Measurements from ENCODE around the gene ZNF485. TPM values are rescaled to one million over a fixed set of nuclear protein-coding genes. Genes with fewer than 3 reads are reported as not detected.
"Not testable (repeated sequence)": the region's sequence is repeated elsewhere in the genome, so short reads cannot be mapped to it uniquely, and the experiment has no call there.

ZNF485 gene
- total RNA-seq, 1 donor from 2014 or later = 3.7 TPM

DNA sequence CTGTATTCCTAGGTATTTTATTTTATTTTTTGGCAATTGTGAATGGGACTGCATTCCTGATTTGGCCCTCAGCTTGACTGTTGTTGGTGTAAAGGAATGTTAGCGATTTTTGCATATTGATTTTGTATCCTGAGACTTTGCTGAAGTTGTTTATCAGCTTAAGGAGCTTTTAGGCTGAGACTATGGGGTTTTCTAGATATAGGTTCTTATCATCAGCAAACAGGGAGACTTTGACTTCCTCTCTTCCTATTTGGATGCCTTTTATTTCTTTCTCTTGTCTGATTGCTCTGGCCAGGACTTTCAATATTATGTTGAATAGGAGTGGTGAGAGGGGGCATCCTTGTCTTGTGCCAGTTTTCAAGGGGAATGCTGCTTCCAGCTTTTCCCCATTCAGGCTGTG, 29.6 kb downstream of the ZNF485 start:
- not testable (repeated sequence) for H3K27me3 ChIP-seq (ENCODE audit: control insufficient read depth in 3 of 3, insufficient read depth in 3 of 3, low read length in 3 of 3); H3K36me3 ChIP-seq (ENCODE audit: control insufficient read depth in 3 of 3, insufficient read depth in 3 of 3, low read length in 3 of 3); H3K4me1 ChIP-seq (ENCODE audit: control insufficient read depth in 3 of 3, insufficient read depth in 3 of 3, low read length in 3 of 3); H3K27ac ChIP-seq (ENCODE audit: low read depth, low read length); H3K4me3 ChIP-seq (ENCODE audit: low read length in 3 of 3); H3K9ac ChIP-seq (ENCODE audit: low read depth in 1 of 3, low read length in 3 of 3); H3K9me3 ChIP-seq (ENCODE audit: control insufficient read depth in 3 of 3, low read length in 3 of 3)

- H3K27ac ChIP-seq (ENCODE audit: low read depth, low read length) = no peak overlapping the region
- H3K4me3 ChIP-seq (ENCODE audit: low read length in 3 of 3) = no peak overlapping the region
- H3K9me3 ChIP-seq (ENCODE audit: control insufficient read depth in 3 of 3, low read length in 3 of 3) = peaks cover 21 to 46% (median 31%) of the 10 kb centered on the region in 3 donors
- peaks cover 36 to 41% (median 36%) of the 10 kb centered on the region in 3 donors for H3K36me3 ChIP-seq (ENCODE audit: control insufficient read depth in 3 of 3, insufficient read depth in 3 of 3, low read length in 3 of 3)
- H3K9ac ChIP-seq (ENCODE audit: low read depth in 1 of 3, low read length in 3 of 3) = no peak overlapping the region
- no peaks in the 10 kb centered on the region for H3K4me1 ChIP-seq (ENCODE audit: control insufficient read depth in 3 of 3, insufficient read depth in 3 of 3, low read length in 3 of 3)
- no peaks in the 10 kb centered on the region for H3K27me3 ChIP-seq (ENCODE audit: control insufficient read depth in 3 of 3, insufficient read depth in 3 of 3, low read length in 3 of 3)
Measured at GRCh38 chr10:43640603-43641002, 34.4 kb downstream of the ZNF485 start.

- Histone ChIP-seq H3K36me3 (ENCODE audit: control insufficient read depth in 3 of 3, insufficient read depth in 3 of 3, low read length in 3 of 3) (peaks cover 43 to 50% (median 48%) of the 10 kb centered on the region in 3 donors), H3K27ac (ENCODE audit: low read depth, low read length) (no peak overlapping the region), H3K4me3 (ENCODE audit: low read length in 3 of 3) (peak overlapping the region in 2 of 3 donors; percentile 0 to 44), H3K9ac (ENCODE audit: low read depth in 1 of 3, low read length in 3 of 3) (no peak overlapping the region), H3K4me1 (ENCODE audit: control insufficient read depth in 3 of 3, insufficient read depth in 3 of 3, low read length in 3 of 3) (peaks cover 5 to 11% (median 9%) of the 10 kb centered on the region in 3 donors), H3K27me3 (ENCODE audit: control insufficient read depth in 3 of 3, insufficient read depth in 3 of 3, low read length in 3 of 3) (no peaks in the 10 kb centered on the region), H3K9me3 (ENCODE audit: control insufficient read depth in 3 of 3, low read length in 3 of 3) (peaks cover 30 to 53% (median 38%) of the 10 kb centered on the region in 3 donors)
Measured at GRCh38 chr10:43644252-43644651, 38.0 kb downstream of the ZNF485 start.

DNA sequence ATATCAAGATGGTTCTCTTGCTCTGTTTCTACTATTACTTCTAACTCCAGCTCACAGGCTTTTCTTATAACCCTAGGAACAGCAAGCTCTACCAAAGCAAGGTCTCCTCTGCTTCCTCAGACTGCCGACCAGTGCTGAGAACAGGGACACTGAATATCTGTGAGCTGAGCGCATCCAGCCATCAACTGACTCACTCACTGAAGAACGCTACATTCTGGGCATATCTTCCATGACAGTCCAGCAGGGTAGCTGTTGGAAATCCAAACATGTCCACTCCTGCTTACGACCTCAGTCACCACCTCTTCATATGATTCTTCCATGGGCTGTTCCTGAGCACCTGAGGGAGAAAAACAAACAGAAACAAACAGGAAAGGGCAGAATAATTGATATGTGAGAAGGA, 39.6 kb downstream of the ZNF485 start:
- no peaks in the 10 kb centered on the region for H3K27me3 ChIP-seq (ENCODE audit: control insufficient read depth in 3 of 3, insufficient read depth in 3 of 3, low read length in 3 of 3)
- peaks cover 9 to 13% (median 13%) of the 10 kb centered on the region in 3 donors for H3K4me1 ChIP-seq (ENCODE audit: control insufficient read depth in 3 of 3, insufficient read depth in 3 of 3, low read length in 3 of 3)
- H3K36me3 ChIP-seq (ENCODE audit: control insufficient read depth in 3 of 3, insufficient read depth in 3 of 3, low read length in 3 of 3) = peaks cover 43 to 50% (median 48%) of the 10 kb centered on the region in 3 donors
- peak overlapping the region in 1 of 3 donors; percentile 45 for H3K4me3 ChIP-seq (ENCODE audit: low read length in 3 of 3)
- no peak overlapping the region for H3K9ac ChIP-seq (ENCODE audit: low read depth in 1 of 3, low read length in 3 of 3)
- H3K9me3 ChIP-seq (ENCODE audit: control insufficient read depth in 3 of 3, low read length in 3 of 3) = peaks cover 30 to 53% (median 38%) of the 10 kb centered on the region in 3 donors
- no peak overlapping the region for H3K27ac ChIP-seq (ENCODE audit: low read depth, low read length)

DNA sequence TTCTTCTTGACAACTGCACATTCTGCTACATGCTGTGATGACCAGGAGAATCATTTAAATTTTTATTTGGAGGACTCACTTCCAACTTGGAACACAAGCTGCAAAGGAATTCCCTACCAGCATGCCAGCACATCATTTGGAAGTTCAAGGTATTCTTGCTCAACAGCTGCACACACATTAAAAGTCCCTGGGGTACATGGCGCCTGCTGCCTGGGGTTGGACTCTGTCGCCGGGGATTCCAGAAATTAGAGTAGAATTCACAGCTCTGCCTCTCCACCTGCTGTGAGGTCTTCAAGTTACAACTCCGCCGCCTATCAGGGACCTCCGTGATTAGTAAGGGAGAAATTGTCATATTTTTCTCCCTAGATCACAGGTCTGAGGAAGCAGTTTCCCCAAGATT, 41.3 kb downstream of the ZNF485 start:
- Histone ChIP-seq H3K27ac (ENCODE audit: low read depth, low read length) (no peak overlapping the region), H3K9me3 (ENCODE audit: control insufficient read depth in 3 of 3, low read length in 3 of 3) (peaks cover 22 to 41% (median 27%) of the 10 kb centered on the region in 3 donors), H3K27me3 (ENCODE audit: control insufficient read depth in 3 of 3, insufficient read depth in 3 of 3, low read length in 3 of 3) (no peaks in the 10 kb centered on the region), H3K36me3 (ENCODE audit: control insufficient read depth in 3 of 3, insufficient read depth in 3 of 3, low read length in 3 of 3) (peaks cover 35 to 44% (median 37%) of the 10 kb centered on the region in 3 donors), H3K9ac (ENCODE audit: low read depth in 1 of 3, low read length in 3 of 3) (peak overlapping the region in 2 of 3 donors; percentile 89 to 92), H3K4me3 (ENCODE audit: low read length in 3 of 3) (peak overlapping the region; percentile 85 to 92 (median 88)), H3K4me1 (ENCODE audit: control insufficient read depth in 3 of 3, insufficient read depth in 3 of 3, low read length in 3 of 3) (peaks cover 9 to 13% (median 13%) of the 10 kb centered on the region in 3 donors)

GRCh38 chr10:43648095-43648397, 41.8 kb downstream of the ZNF485 start:
- Histone ChIP-seq H3K4me3 (ENCODE audit: low read length in 3 of 3) (peak overlapping the region; percentile 85 to 92 (median 88)), H3K27ac (ENCODE audit: low read depth, low read length) (peak overlapping the region; percentile 63), H3K27me3 (ENCODE audit: control insufficient read depth in 3 of 3, insufficient read depth in 3 of 3, low read length in 3 of 3) (no peaks in the 10 kb centered on the region), H3K9ac (ENCODE audit: low read depth in 1 of 3, low read length in 3 of 3) (peak overlapping the region; percentile 81 to 92 (median 89)), H3K9me3 (ENCODE audit: control insufficient read depth in 3 of 3, low read length in 3 of 3) (peaks cover 22 to 37% (median 23%) of the 10 kb centered on the region in 3 donors), H3K36me3 (ENCODE audit: control insufficient read depth in 3 of 3, insufficient read depth in 3 of 3, low read length in 3 of 3) (peaks cover 30 to 40% (median 33%) of the 10 kb centered on the region in 3 donors), H3K4me1 (ENCODE audit: control insufficient read depth in 3 of 3, insufficient read depth in 3 of 3, low read length in 3 of 3) (peaks cover 9 to 13% (median 13%) of the 10 kb centered on the region in 3 donors)

- Histone ChIP-seq H3K4me3 (ENCODE audit: low read length in 3 of 3) (peak within 1 kb of the TSS; percentile 88 to 92 (median 92)), H3K9ac (ENCODE audit: low read depth in 1 of 3, low read length in 3 of 3) (peak within 1 kb of the TSS; percentile 81 to 92 (median 89)), H3K27ac (ENCODE audit: low read depth, low read length) (peak within 1 kb of the TSS; percentile 63), H3K27me3 (ENCODE audit: control insufficient read depth in 3 of 3, insufficient read depth in 3 of 3, low read length in 3 of 3) (no peaks in the 10 kb centered on the region), H3K9me3 (ENCODE audit: control insufficient read depth in 3 of 3, low read length in 3 of 3) (peaks cover 21 to 32% (median 22%) of the 10 kb centered on the region in 3 donors), H3K36me3 (ENCODE audit: control insufficient read depth in 3 of 3, insufficient read depth in 3 of 3, low read length in 3 of 3) (peaks cover 26 to 34% (median 28%) of the 10 kb centered on the region in 3 donors), H3K4me1 (ENCODE audit: control insufficient read depth in 3 of 3, insufficient read depth in 3 of 3, low read length in 3 of 3) (peaks cover 9 to 13% (median 13%) of the 10 kb centered on the region in 3 donors)
Measured at GRCh38 chr10:43648398-43649184, 42.4 kb downstream of the ZNF485 start, which contains the start of gene ZNF32. Gene ZNF32 (minus strand): TSS chr10:43648881. CDS start chr10:43646133, 2,748 bp downstream.

DNA sequence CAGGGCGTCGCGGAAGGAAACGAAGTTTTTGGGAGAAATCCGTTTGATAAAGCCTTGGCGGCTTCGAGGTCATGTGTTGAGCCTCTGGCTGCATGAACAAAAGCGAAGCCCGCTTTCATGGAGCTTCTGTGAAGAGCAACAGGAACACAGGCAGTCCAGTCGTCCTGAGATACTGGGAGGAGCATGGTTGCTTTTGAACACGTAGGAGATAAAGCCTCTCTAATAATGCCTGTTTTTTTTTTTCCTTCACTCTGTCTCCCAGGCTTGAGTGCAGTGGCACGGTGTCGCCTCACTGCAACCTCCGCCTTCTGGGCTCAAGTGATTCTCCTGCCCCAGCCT, 42.9 kb downstream of the ZNF485 start:
- H3K4me3 ChIP-seq (ENCODE audit: low read length in 3 of 3) = peak overlapping the region; percentile 88 to 92 (median 92)
- no peaks in the 10 kb centered on the region for H3K27me3 ChIP-seq (ENCODE audit: control insufficient read depth in 3 of 3, insufficient read depth in 3 of 3, low read length in 3 of 3)
- peaks cover 16 to 26% (median 19%) of the 10 kb centered on the region in 3 donors for H3K9me3 ChIP-seq (ENCODE audit: control insufficient read depth in 3 of 3, low read length in 3 of 3)
- H3K27ac ChIP-seq (ENCODE audit: low read depth, low read length) = peak overlapping the region; percentile 63
- H3K9ac ChIP-seq (ENCODE audit: low read depth in 1 of 3, low read length in 3 of 3) = peak overlapping the region; percentile 79 to 92 (median 89)
- peaks cover 21 to 29% (median 22%) of the 10 kb centered on the region in 3 donors for H3K36me3 ChIP-seq (ENCODE audit: control insufficient read depth in 3 of 3, insufficient read depth in 3 of 3, low read length in 3 of 3)
- H3K4me1 ChIP-seq (ENCODE audit: control insufficient read depth in 3 of 3, insufficient read depth in 3 of 3, low read length in 3 of 3) = peaks cover 9 to 13% (median 13%) of the 10 kb centered on the region in 3 donors

DNA sequence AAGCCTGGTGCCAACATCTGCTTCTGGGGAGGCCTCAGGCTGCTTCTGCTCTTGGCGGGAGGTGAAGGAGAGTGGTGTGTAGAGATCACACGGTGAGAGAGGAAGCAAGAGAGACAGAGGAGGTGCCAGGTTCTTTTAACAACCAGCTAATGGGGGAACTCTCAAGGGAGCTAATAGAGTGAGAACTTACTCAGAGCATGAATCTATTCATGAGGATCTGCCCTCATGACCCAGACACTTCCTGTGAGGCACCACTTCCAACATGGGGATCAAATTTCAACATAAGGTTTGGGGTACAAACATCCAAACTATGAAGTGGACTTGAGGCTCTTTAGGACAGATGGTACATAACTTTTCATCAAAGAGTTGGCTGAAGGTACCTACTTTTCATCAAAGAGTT, 47.5 kb downstream of the ZNF485 start:
- Histone ChIP-seq H3K36me3 (ENCODE audit: control insufficient read depth in 3 of 3, insufficient read depth in 3 of 3, low read length in 3 of 3) (no peaks in the 10 kb centered on the region), H3K27me3 (ENCODE audit: control insufficient read depth in 3 of 3, insufficient read depth in 3 of 3, low read length in 3 of 3) (peaks cover 0 to 4% (median 0%) of the 10 kb centered on the region in 3 donors), H3K9me3 (ENCODE audit: control insufficient read depth in 3 of 3, low read length in 3 of 3) (no peaks in the 10 kb centered on the region), H3K4me3 (ENCODE audit: low read length in 3 of 3) (no peak overlapping the region), H3K9ac (ENCODE audit: low read depth in 1 of 3, low read length in 3 of 3) (no peak overlapping the region), H3K27ac (ENCODE audit: low read depth, low read length) (no peak overlapping the region), H3K4me1 (ENCODE audit: control insufficient read depth in 3 of 3, insufficient read depth in 3 of 3, low read length in 3 of 3) (peaks cover 5 to 9% (median 7%) of the 10 kb centered on the region in 3 donors)

GRCh38 chr10:43655311-43655710, 49.1 kb downstream of the ZNF485 start:
- no peak overlapping the region for H3K9ac ChIP-seq (ENCODE audit: low read depth in 1 of 3, low read length in 3 of 3)
- no peak overlapping the region for H3K27ac ChIP-seq (ENCODE audit: low read depth, low read length)
- peaks cover 0 to 8% (median 0%) of the 10 kb centered on the region in 3 donors for H3K27me3 ChIP-seq (ENCODE audit: control insufficient read depth in 3 of 3, insufficient read depth in 3 of 3, low read length in 3 of 3)
- no peaks in the 10 kb centered on the region for H3K4me1 ChIP-seq (ENCODE audit: control insufficient read depth in 3 of 3, insufficient read depth in 3 of 3, low read length in 3 of 3)
- H3K36me3 ChIP-seq (ENCODE audit: control insufficient read depth in 3 of 3, insufficient read depth in 3 of 3, low read length in 3 of 3) = no peaks in the 10 kb centered on the region
- no peaks in the 10 kb centered on the region for H3K9me3 ChIP-seq (ENCODE audit: control insufficient read depth in 3 of 3, low read length in 3 of 3)
- H3K4me3 ChIP-seq (ENCODE audit: low read length in 3 of 3) = no peak overlapping the region

Measured in skeletal muscle tissue (tissue), 4 donors.